Upper lobe of left lung (tissue), 4 donors: ENCODE data around the gene AVPI1.

Source experiments
- CTCF ChIP-seq, 6 experiments: fragments of 450-650 bp in 4 of 6; fragments of 200-600 bp in 2 of 6; sonication (generic) in 2 of 6; IDR thresholded peaks; one replicate each; pipeline ENCODE4 v1.5.1; 2016 to 2019; ENCODE audit warnings: antibody characterized with exemption in 6 of 6
- POLR2A ChIP-seq, 4 donors: fragments of 450-650 bp; IDR thresholded peaks; one replicate each; pipeline ENCODE4 v1.5.1; 2016 to 2017; ENCODE audit warnings: antibody characterized with exemption in 4 of 4, mild to moderate bottlenecking in 2 of 4
- POLR2AphosphoS5 ChIP-seq, 2 donors: sonication (generic); formaldehyde crosslinking; IDR thresholded peaks; one replicate each; pipeline ENCODE4 v1.5.1; 2017; ENCODE audit warnings: antibody characterized with exemption in 2 of 2

- TF ChIP-seq CTCF (IDR thresholded peaks at IDR 0.05) (no peak), POLR2AphosphoS5 (IDR thresholded peaks at IDR 0.05) (no peak), POLR2A (IDR thresholded peaks at IDR 0.05) (no peak)
These were observed 35.1 kb upstream of the AVPI1 start for GRCh38 chr10:97721871-97722780.
